AG04449 (cell line): ENCODE data around the gene RUBCNL.

ENCODE experiments used
- CTCF ChIA-PET: fragments of 350-600 bp; formaldehyde crosslinking; extraction: SDS; loops from one replicate; lab custom pipeline; 2021; ENCODE audit warnings: antibody characterized with exemption; lab: Yijun Ruan, JAX
- POLR2A ChIA-PET: fragments of 400-600, 350-600 bp; formaldehyde crosslinking; extraction: SDS; loops from one replicate; lab custom pipeline; 2020; ENCODE audit warnings: antibody characterized with exemption, inconsistent platforms; lab: Yijun Ruan, JAX
- DNase-seq: peaks from one replicate; pipeline ENCODE4 v3.0.0-alpha.2; 2010; ENCODE audit warnings: low read depth, low spot score
- H3K4me3 ChIP-seq: 2 replicates; pipeline ENCODE4 v1.5.1; 2011; ENCODE audit warnings: low read depth, mild to moderate bottlenecking, control low read depth, low read length
- CTCF ChIP-seq: IDR thresholded peaks from one replicate; pipeline ENCODE4 v1.5.1; 2011; ENCODE audit warnings: mild to moderate bottlenecking, moderate library complexity, low read length, control low read depth, inconsistent platforms; ENCODE audit not compliant: insufficient read depth; ENCODE audit errors: missing control alignments

Gene RUBCNL

DNA sequence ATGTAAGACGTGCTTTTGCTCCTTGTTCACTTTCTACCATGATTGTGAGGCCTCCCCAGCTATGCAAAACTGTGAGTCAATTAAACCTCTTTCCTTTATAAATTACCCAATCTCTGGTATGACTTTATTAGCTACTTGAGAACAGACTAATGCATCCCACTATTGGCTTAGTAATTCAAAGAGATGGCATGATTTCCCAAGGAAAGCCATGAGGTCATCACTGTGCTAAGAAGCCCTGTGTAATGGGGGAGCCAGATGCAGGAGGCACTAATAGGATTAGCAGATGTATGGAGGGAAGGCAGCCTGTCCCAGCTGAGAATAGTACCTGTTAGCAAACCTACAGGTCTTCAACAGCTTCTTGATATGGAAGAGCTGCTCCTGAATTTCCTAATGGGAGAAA lies 38.1 kb downstream of the RUBCNL start:
- H3K4me3 ChIP-seq: no peak overlapping the region
- CTCF ChIA-PET: interaction anchor here (0.9 kb wide), 1 partner anchor 10 kb away, joined by 3 read pairs; no protein-coding TSS in a partner anchor
- POLR2A ChIA-PET: no interaction called here
- no peak for TF ChIP-seq CTCF
- DNase-seq: no peak

DNA sequence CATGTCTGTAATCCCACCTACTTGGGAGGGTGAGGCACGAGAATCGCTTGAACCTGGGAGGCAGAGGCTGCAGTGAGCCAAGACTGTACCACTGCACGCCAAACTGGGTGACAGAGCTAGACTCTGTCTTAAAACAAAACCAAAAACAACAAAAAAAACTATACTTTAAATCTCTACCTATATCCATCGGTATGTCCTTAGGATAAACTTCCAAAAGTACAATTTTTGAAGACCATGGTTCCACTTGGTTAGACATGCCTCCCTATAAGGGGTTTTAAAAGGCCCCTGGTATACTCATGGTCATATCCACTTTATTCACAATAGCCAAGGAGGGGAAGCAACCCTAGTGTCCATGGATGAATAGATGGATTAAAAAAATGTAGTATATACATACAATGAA lies 39.8 kb downstream of the RUBCNL start:
- no peak for TF ChIP-seq CTCF
- no peak for DNase-seq
- H3K4me3 ChIP-seq: no peak overlapping the region
- ChIA-PET POLR2A (no interaction called here), CTCF (no interaction called here)

- ChIA-PET POLR2A (no interaction called here), CTCF (interaction anchor here (1.3 kb wide), 1 partner anchor 20 kb away, joined by 3 read pairs; no protein-coding TSS in a partner anchor)
- no peak overlapping the region for H3K4me3 ChIP-seq
- no peak for TF ChIP-seq CTCF
- no peak for DNase-seq
Observed at GRCh38 chr13:46345866-46346265, 41.2 kb downstream of the RUBCNL start.

DNA sequence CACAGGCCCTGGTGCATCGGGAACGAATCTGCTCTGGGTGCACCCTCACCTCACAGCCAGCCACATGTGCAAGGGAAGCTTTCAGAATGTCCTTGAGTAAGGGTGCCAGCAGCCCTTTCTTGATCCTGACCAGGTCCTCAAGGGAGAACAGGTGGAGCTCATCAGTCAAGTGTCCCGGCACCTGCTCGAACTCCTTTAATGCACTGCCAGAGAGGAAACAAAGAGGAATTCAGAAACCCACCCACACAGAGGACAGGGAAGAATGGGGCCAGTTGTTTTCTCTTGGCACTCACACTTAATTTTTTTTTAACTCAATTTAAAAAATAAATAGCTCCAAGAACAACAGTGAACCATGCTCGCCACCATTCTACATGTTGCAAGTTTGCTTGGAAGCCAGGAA lies 41.7 kb downstream of the RUBCNL start:
- H3K4me3 ChIP-seq: no peak overlapping the region
- no peak for TF ChIP-seq CTCF
- DNase-seq: no peak
- CTCF ChIA-PET: interaction anchor here (0.8 to 1.3 kb wide), 2 partner anchors 20 to 376 kb away, joined by 3 read pairs; no protein-coding TSS in a partner anchor
- POLR2A ChIA-PET: no interaction called here

DNA sequence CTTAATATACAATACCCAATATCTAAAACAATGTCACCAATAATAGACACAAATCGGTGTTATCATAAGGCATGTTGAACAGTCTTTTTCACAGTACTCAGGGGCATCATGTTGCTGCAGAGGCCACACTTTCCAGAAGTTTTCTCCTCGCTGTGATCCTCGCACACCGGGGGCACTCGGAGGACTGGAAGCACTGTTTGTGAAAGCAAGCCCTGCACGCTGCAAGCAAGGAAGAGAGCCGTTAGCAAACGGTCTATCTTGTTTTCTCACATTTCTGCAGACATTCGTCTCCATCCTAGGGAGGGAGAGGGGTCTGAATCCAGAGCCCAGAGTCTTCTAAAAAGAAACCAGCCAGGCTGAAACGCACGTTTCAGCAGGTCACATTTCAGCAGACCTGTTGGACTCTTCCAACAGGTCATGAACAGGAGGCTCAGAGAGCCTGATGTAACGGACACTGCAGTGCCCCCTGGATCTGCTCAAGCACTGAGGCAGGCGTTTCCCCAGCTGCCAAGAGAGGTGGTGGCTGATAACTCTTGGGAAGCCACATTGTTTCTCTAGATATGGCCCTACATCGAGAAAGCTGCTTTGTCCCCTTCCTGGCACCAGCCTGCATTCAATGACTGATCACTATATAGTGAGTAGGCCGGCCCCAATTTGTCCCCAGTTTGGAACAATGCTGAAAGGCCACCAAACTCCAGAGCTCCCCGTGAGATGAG lies 43.6 kb downstream of the RUBCNL start:
- POLR2A ChIA-PET: no interaction called here
- TF ChIP-seq CTCF: no peak
- CTCF ChIA-PET: no interaction called here
- DNase-seq: no peak
- H3K4me3 ChIP-seq: no peak overlapping the region

GRCh38 chr13:46342538-46342937 lies 44.5 kb downstream of the RUBCNL start:
- no peak for TF ChIP-seq CTCF
- DNase-seq: no peak
- ChIA-PET POLR2A (no interaction called here), CTCF (no interaction called here)
- no peak overlapping the region for H3K4me3 ChIP-seq
